GM12872 (cell line): ENCODE data around the gene OR2C1.

Experiments
- CTCF ChIP-seq: IDR thresholded peaks from 3 replicates; pipeline ENCODE4 v1.5.1; 2011; ENCODE audit warnings: low read depth, mild to moderate bottlenecking, low read length, moderate library complexity; ENCODE audit not compliant: insufficient read depth

OR2C1 gene

DNA sequence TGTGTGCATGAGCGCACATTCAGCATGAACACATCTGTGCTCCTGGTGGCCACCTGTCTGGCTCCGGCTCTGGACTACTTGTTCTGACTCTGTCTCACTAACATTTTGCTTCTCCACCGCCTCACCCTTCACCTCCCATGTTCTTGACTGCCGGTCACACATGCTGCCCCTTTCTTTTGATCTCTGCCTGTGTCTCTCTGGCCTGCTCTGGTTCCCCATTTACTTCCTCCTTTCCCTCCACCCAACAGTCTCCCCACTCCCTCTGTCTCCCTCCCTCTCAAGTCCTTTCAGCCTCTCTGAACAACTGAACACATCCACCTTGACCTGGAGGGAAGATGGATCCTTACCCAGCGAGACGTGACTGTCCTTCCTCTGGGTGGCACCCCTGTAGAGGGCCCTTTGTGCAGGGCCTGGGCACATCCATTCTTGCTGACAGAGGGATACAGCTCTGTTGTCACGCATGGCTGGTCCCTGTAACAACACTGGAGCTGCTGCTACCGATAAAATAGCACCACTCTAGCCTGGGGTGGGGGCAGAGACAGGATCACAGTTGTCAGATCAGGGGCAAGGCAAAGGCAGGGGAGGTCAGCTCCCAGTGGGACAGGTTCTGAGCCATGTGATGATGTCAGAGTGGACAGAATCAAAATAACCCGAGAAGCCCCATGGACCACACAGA, 34.1 kb downstream of the OR2C1 start:
- no peak for TF ChIP-seq CTCF

DNA sequence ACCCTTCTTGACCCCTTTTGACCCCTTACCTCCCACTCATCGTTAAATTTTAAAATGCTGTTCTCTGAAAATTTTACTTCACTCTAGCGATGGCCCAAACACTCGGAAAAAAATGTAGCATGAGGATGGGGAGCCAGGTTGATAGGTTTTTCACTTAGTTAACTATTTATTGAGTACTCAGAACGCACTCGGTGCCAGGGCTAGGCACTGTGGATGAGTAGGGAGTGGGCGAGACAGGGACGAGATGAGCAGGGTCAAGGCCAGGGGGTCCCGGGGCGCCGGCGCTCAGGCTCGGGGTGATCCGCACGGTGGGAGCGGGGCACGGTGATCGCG, 44.7 kb downstream of the OR2C1 start:
- TF ChIP-seq CTCF: no peak

DNA sequence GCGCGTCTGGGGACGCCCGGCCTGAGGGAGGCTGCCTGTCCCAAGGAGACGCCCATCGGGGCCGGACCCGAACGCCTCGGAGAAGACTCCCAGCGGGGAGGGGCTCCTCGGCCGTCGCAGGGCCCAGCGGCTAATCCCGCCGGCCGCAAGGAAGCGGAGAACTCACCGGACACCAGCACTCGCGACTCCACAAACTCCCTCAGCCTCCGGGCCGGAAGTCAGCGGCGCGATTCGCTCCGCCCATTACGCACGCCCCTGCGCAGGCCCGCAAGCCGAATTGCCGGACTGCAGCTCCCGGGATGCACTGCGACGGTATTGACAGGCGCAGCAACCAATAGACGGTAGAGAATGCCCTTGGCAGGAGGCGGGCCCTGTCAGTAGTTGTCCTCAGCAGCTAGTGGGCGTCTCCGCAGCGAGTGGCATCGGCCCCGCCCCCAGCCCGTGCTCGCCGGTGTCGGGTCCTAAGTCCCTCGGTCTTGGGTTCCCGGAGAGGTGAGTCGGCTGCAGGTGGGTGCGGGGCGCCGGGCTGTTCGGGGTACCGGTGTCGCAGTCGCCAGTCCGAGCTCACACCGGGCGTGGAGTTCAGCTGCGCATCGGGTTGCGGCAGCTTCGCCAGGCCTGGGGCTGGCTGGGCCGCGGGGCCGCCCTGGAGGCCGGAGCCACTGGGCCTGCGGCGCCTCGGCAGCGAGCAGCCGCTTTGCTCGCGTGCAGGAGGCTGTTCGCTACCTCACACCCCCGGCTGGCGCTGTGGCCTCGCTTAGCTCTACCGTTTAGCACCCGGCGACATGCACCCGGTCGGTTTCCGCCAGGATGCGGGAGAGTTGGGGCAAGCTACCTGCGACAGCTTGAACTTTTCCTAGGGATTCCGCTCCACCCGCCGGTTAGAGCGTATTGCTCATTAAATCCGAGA, 45.3 kb downstream of the OR2C1 start, which contains the start of the genes ZNF174 and ZSCAN32:
TSS of gene ZNF174 (plus strand) at position 437 of the 910 bp plus-strand sequence. CDS start 790 bp downstream, outside the sequence.
TSS of gene ZSCAN32 (minus strand) at position 226 of the 910 bp plus-strand sequence. CDS start 3,447 bp downstream, outside the sequence.
- no peak for TF ChIP-seq CTCF

DNA sequence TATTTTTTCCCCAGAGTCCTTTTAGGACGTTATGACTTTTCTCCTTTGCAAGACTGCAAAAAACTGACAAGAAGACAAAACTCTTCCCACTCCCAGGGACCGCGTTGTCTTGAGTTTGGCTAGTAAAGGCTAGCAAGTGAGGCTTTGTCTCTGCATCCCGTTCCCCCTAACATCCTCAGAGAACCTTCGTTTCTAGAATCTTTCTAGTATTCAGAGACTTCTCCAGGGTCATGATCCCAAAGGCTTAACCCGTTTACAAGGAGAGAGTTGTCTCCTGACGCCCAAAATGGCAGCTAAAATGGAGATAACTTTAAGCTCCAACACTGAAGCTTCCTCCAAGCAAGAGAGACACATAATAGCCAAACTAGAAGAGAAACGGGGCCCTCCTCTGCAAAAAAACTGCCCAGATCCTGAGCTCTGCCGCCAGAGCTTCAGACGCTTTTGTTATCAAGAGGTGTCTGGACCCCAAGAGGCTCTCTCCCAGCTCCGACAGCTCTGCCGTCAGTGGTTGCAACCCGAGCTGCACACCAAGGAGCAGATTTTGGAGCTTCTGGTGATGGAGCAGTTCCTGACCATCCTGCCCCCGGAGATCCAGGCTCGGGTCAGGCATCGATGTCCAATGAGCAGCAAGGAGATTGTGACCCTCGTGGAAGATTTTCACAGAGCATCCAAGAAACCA, 46.2 kb downstream of the OR2C1 start:
- TF ChIP-seq CTCF: no peak
